HG03575 (cell line): ENCODE data around the gene ITGB5.

ENCODE experiments used
- ATAC-seq: cut with Tn5 transposase; IDR thresholded peaks from one replicate; pipeline ENCODE4 v1.9.1; 2021; ENCODE audit not compliant: unreplicated experiment, insufficient number of reproducible peaks, low FRiP score; ENCODE audit errors: extremely low read depth

Gene ITGB5

DNA sequence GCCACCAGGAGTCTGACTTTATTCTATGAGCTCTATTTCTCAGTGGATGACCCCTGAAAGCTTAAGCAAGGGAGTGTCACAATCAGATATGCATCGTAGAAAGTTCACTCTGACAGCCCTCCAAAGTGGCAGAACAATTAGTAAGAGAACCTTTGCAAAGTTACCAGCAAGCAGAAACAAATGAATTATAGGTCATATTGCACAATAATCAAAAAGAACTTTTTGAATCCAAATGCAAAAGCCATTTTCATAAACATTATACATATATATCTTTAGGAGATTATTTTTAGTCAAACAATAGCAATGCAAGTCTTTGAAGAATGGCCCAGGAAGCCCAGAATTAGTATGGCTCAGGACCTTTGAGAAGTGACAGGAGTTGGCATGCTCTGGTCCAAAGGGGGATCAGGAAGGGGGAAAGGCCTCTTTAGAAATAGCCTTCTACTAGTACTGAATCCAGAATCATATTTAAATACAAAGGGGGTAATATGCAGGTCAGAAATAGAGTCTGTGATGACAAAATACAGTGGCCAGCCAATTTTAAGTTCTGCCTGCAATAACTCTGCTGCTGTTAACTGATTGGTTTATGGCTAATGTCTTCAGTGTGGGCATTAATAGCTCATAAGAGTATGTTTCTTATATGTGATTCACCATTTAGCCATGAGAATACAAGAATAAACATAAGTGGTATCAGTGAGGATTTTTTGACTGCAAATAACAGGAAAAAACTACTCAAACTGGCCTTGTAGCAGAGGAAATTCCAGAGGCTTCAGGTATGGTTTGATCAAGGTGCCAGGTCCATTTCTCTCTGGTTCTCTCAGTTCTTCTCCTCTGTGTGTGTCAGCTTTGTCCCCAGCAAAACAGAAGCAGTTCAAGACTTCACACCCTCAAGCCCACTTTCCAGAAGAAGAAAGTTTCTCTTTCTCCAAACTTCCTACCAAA, 17.0 kb upstream of the ITGB5 start:
- no peak for ATAC-seq

DNA sequence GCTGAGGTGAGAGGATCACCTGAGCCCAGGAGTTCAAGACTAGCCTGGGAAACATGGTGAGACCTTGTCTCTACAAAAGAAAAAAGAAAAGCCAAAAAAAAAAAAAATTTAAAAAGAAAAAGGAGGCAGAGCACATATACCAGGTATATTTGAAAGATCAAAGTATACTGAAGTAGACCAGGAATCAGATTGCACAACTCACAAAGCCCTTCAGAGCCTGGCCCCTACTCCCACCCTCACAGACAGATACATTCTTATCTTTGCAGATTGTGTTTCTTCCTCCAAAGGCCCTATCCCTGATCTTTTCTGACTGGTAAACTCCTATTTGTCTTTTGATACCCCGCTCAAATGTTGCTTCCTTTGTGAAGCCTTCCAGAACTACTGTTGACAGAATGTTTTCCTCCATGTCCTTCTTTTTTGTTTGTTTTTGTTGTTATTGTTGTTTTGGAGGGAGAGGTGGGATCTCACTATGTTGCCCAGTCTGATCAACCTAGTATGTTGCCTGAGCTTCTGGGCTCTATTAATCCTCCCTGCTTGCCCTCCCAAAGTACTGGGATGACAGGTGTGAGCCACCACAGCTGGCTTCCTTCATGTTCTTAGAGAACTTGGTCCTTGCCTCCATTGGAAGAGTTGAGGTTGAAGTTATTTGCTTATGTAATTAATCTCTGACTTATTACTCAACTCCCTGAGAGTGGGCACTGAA, 9.8 kb upstream of the ITGB5 start:
- no peak for ATAC-seq

DNA sequence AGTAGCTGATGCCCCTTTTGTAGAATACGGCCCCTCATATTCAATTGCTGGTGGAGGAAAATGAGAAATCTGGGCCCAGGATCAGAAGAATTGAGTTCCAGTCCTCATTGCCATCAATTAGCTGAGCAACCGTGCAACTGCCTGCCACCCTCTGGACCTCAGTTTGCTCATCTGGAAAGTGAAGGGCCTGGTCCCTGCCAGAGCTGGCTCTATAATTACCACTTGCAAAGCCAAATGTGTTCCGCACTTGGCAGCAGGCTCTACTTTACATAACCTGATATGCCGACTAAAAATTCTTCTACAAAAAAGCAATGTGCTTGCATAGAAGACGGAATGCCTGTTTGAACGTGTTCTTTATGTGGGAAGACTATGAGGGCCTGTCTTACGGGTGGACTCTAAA, 8.6 kb upstream of the ITGB5 start:
- no peak for ATAC-seq

DNA sequence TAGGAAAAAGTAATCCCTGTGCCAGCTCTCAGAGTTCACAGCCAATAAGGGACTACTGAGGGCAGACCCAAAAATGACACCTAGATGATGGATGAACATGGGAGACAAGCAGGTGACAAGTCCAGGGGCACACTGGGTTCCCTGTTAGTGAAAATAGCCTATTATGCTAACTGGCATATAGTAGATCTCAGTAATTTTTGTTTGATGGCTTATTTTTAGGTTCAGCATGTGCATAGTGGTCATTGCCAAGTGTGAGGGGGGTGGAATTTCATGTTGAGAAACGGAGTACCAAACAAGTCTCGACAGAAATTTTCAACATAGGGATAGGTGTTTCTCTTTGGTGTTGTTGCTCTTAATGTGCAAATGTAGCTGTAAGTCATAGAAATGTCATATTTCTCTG, 6.4 kb upstream of the ITGB5 start:
- no peak for ATAC-seq

DNA sequence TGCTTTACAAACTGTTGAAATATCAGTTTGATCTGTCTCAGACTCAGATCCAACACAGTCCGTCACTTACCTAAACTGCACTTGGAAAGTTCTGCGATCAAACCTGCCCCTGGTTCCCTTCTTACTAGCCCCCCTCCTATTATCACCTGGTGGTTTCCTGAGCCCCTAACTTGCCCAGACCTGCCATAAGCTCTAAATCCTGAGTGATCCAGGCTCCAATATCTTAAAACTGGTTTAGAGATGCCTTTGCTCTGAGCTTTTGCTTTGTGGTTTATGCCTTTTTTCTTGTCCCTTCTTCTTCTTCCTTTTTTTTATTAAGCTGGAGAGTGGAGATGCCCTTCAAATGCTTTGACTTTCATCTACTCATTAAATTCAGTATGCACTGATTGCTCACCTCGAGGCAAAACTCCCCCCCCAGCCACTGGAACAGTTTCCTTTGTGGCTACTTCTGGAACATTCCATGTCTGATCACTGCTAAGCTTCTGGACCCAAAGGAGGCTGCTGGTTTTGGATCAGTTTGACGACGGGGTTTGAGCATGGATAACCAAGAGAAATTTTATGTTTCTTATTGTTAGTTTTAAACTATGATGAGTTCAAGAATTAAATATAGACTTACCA, 3.5 kb upstream of the ITGB5 start:
- ATAC-seq: no peak

DNA sequence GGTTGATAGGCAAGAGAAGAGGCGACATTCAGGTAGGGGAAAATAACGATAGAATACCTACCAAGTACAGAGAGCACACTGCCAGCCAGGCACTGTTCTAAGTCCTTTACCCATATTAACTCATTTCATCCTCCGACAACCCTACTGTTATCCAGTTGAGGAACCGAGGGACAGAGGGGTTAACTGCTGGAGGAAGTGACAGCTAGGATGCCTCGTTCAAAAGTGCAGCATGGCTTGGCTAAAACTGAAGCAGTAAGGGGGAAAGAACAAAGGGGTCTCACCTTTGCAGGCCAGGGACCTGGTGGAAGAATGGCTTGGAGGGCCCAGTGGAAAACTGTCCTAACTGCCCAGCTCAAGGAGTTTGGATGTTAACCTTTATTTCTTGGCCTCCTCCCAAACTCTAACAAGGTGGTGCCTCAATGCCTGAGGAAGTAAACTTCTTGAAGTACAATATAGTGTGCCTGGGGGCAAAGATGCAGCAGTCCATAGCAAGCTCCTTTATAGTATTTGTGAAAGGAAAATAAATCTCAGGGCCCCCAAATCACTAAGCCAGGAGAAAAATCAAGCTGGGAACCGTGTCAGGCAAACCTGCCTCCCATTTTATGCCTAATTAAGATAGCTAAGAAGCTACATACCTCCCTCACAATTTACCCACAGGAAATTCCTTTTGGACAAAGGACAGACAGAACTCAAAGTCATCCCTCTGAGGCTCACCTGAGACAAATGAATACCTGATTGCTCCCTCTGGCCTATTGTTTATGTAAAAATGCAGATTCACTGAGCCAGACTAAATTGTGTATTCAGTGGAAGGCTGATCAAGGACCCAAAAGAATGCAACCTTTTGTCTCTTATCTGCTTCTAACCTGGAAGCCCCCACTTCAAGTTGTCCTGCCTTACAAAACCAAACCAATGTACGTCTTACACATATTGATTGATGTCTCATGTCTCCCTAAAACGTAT, 1.6 kb upstream of the ITGB5 start:
- ATAC-seq: no peak

DNA sequence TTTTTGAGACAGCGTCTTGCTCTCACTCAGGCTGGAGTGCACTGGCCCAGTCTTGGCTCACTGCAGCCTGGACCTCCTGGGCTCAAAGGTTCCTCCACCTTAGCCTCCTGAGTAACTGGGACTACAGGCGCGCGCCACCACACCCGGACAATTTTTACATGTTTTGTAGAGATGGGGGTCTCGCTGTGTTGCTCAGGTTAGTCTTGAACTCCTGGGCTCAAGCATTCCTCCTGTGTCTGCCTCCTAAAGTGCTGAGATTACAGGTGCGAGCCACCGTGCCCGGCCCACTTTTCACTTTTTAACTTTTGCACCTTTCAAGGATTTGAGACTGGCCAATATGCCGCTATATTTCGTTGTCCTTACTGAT, 750 bp upstream of the ITGB5 start:
- no peak for ATAC-seq

DNA sequence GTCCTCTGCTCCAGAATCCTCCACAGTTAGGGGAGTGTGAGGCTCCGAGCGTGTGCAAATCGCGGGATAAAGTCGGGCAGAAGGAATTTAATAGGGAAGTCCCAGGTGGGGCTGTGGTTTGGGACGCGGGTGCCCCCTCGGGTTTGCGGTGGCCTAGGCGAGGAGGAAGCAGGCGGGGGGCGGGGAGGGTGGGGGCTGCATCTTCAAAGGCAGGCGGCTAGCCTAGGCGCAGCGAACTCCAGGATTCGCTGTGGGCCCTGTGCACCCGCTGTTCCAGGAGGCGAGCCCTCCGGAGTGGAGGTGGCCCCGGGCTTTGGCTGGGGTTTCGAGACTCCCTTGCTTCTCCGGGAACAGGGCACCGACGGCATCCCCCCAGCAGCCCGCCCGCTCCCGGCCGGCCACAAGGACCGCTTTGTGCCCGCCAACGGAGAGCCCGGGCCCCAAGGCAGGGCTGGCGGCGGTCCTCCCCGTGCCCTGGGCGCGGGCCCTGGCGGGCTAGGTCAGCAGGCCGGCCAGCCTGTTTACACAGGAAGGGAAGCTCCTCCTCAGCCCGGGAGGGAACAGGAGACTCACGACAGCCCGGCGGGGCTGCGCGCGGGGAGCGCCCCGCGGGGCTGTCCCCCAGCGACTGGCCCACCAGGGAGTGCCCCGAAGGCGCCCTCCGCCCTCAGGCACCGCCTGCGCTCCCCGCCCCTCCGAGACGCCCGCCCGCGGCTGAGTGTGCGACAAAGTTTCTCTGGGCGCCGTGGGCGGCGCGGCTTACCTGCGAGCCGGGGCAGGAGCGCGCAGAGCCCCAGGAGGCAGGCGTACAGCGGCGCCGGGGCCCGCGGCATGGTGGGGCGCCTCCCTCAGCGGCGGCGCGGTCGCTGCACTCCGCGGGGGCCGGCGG, 753 bp downstream of the ITGB5 start:
- ATAC-seq: no peak

DNA sequence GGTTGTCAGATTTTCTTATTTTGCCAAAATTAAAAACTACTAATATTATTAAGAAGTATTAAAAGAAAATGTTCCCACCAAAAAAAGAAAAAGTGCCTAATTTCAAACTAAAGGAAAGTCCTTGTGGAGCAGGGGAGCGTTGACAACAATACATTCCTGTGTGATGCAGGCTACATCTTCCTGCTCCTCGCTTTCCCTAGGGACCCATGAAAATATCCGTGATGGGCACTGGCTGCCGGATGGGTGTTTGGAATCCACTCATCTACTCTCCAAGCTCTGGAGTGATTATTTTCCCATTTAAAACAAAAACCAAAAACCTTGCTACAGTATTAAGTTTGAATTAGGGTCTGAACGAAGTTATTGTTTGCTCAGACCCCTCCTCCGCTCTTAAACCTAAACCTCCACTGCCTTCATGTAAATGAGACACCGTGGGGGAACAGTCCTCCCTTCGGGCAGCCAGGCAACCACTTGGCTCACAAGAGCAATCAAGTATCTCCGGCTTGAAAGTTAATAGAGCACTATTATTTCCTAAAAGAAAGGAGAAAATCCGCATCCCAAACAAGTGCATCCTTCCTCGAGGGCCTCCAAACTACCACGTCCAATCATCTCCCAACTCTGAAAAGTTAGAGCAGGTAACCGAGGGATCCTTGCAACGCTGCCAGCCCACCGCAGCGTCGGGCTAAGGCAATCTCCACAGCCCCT, 1.5 kb downstream of the ITGB5 start:
- no peak for ATAC-seq

DNA sequence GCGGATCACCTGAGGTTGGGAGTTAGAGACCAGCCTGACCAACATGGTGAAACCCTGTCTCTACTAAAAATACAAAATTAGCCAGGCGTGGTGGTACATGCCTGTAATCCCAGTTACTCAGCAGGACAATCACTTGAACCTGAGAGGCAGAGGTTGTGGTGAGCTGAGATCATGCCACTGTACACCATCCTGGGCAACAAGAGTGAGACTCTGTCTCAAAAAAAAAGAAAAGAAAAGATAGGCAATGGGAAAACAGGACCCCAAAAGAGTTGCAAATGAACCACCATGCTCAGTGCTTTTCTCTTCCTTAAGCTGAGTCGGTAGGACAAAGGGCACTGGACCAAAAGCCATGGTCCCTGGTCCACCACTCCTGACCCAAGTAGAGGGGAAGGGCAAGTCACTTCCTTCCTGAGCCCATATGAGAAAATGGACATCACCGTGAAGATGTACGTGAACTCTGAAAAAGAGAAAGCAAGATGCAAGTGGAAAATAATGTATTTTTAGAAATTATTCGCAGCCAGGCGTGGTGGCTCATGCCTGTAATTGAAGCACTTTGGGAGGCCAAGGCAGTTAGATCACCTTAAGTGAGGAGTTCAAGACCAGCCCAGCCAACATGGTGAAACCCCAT, 2.6 kb downstream of the ITGB5 start:
- no peak for ATAC-seq

DNA sequence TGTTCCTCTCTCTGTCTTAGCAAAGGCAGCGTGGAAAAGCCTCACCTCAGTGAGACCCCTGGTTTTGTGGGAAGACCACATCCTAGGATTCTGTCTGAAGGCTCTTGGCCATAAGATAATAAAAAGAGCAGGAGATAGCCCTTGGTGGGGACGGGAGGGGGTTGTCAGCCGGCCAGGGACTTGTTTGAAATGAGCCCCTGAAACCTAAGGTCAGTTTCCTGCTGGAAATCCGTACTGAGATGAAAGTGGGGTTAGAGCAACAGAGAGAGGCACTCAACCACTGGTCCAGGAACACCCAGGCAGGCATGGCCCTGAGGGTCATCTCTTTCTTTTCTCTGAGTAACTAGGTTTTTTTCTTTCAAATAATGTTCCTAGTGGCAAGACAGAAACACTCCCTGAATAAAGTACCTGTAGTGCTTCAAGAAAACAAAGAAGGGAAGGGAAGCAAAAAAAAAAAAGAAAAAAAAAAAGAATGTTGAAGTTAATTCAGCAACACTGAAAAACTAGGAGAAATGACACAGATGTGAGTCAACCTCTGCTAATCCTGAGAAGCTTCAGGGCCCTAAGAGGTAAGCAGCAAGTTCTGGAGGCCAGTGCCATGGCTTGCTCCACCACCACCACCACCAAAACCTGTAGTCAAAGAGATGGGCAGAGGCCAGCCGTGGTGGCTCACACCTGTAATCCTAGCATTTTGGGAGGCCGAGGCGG, 3.2 kb downstream of the ITGB5 start:
- no peak for ATAC-seq

DNA sequence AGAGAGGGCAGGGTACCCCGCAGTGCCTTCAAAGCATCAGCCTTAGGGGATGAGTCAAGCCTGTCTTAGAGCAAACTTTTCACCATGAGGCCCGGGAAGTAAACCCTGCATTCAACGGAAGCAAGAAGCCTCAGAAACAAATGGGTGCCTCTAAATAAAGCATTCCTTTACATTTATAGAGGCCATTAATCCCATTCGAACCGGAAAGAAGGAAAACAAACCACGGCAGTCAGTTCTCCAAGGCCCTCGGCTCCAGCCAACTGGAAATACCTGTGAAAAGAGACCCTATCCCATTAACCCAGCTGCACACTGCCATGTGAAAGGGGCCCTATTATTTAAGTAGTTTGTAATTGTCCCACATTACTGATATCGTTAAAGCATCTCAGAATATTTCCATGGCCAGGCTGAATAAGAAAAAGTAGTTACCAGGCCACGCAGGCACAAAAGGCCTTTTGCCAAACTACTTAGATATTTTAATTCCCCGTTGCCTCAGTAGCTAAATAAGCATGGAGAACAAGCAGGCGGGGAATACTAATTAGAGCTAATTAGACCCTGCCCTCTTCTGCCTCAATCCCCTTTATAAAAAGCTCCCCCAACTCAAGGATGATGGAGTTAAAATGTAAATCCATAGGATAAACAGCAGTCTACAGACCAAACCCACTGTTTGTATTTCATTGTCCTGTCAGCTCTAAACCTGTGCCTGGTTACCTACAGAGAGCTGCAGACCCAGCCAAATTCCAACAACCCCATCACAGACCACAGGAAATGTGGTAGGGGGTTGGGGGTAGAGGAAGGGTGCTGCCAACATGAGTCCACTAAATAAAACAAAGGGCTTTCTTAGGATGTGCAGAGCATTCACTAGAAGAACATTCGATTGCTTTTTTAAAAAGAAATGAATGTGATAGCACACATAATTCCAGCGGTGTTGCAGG, 4.1 kb downstream of the ITGB5 start:
- ATAC-seq: no peak

DNA sequence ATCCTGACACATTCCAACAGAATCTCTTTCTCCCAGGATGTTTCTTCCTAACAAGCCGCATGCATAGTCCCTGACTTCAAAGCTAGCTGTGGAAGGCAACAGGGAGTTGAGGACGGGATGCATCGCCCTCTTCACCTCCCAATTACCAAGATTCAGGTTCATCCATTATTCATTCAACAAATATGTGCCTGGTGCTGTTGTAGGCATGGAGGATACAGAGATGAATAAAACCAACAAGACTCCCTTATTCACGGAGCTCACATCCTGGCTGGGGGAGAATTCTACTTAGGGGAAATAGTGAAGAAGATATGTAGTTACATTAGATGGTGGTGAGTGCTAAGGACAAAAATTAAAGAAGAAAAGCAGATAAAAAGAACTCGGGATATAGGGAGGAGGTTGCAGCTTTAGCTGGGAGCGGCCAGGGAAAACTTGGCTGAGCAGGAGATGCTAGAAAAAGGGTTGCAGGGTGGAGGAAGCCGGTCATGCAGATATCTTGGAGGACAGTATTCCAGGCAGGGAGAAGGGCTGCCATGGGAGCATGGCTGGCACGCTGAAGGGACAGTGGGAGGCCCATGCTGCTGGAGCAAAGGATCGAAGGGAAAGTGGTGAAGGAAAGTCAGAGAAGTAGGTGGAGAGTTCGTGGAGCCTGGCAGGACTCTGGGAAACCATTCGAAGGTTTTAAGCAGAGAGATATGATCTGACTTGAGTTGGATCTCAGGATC, 5.0 kb downstream of the ITGB5 start:
- no peak for ATAC-seq

DNA sequence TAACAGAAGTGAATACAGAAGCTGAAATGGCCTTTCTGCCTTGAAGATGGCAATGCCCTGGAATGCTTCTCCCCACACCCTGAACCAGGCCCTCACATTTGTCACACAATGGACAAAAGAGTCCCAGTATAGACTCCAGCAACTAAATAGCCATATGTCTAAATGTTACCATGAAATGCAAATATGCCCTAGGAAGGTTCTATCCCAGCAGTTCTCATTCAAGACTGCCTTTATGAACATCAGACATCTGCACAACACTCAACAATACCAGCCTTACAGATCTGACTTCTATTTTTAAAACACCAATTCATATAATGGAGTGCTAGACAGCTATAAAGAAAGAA, 7.9 kb downstream of the ITGB5 start:
- no peak for ATAC-seq
